ENCODE data around the gene FMNL2. TPM values are rescaled to one million over a fixed set of nuclear protein-coding genes. Genes with fewer than 3 reads are reported as not detected.
A peak's percentile ranks its signal among the peaks of the same experiment; 100 is the strongest.

Gene FMNL2
- polyA plus RNA-seq, 10 donors = 21.4 to 41.1 (median 26.5) TPM

- peak in 2 of 3 donors; percentile 59 to 95 for DNase-seq
Observed at GRCh38 chr2:152421521-152422370, 86.8 kb downstream of the FMNL2 start.

DNA sequence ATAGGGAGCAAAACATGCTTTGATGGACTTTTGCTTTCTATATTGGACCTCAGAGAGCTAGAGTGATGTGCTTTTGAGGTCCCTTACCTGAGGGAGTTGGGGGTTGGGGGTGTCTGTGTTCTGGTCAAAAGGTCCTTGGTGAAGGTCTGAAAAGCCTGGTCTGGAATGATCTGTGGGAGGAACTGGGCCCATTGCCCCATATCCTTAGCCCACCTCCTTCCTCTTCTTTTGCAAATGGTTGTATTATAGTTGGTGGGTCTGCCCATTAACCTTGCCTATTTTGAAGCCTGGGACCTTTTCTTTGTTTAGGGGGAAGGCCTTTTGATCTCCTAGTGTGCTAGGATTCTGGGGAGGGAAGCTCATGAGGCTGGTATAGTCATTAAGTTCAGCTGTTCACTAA is 88.7 kb downstream of the FMNL2 start:
- DNase-seq = no peak

- DNase-seq = no peak
Observed at GRCh38 chr2:152425765-152426727, 91.1 kb downstream of the FMNL2 start.

- no peak for DNase-seq
Observed at GRCh38 chr2:152426801-152427200, 91.8 kb downstream of the FMNL2 start.

GRCh38 chr2:152427902-152428301 is 92.9 kb downstream of the FMNL2 start:
- no peak for DNase-seq

DNA sequence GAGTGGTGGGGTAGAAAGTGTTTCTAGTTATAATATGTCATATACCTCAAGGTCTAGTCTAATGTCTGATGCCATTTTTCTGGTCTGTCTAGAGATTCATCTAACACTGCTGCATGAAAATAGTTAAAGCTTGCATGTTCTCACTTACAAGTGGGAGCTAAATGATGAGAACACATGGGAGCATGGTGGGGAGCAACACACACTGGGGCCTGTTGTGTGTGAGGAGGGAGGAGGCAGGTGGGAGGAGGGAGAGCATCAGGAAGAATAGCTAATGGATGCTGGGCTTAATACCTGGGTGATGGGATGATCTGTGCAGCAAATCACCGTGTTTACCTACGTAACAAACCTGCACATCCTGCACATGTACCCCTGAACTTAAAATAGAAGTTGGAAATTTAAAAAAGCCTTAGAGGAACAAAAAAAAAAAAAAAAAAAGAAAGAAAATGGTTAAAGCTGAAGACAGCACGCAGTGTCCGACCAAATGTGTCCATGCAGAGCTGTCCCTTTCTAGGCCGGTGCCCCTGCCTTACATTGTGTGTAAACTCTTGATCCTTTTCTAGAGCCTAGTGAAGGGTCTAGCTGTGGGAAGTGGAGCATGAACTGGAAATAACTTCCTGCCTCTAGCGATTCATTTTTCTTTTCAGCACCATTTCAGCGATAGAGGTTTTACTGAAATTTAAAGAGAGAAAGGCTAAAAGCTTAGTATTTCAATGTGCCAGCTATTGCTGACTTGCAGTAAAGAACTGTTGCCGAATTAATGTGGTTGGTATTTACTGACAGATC is 94.0 kb downstream of the FMNL2 start:
- peak in 1 of 3 donors; percentile 46 for DNase-seq

GRCh38 chr2:152430876-152431275 is 95.9 kb downstream of the FMNL2 start:
- DNase-seq = peak in 1 of 3 donors; percentile 37

GRCh38 chr2:152431370-152432098 is 96.6 kb downstream of the FMNL2 start:
- DNase-seq = peak in 1 of 3 donors; percentile 34

DNA sequence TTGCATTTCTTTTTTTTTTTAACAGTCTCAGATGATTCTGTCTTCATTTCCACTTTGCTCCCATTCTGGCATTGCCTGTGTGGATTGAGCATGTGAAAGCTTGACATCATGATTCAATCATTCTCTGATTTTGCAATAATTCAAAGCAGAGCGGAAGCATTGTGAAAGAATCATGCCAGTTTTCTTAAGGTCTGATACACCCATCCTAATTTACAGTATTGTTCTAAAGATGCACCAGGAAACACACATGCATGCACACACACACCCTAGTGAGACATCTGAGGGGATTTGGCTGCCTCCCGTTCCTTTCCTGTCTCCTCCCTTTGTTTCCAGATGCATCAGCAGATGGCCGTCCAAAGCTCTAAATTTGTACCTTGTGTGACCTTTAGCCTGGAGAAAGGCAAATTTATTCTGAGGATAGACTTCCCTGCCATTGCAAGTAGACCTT is 97.3 kb downstream of the FMNL2 start:
- peak; percentile 69 to 88 (median 76) for DNase-seq

DNA sequence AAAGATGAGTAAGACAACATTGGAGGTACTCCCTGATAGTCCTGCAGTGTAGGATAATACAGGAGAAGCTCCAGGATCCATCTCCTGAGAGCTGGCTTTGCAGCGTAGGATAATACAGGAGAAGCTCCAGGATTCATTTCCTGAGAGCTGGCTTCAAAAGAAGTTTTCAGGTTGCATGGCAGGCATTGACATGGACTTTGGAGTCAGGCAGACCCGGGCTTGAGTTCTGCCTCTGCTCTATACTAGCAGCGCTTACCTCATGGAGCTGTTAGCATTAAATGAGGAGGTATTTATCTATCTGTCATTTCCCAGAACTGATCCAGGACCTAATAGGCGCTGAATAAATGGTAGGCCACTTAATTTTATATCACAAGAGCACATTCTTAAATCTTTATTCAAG is 97.8 kb downstream of the FMNL2 start:
- no peak for DNase-seq

GRCh38 chr2:152433289-152433688 is 98.3 kb downstream of the FMNL2 start:
- no peak for DNase-seq

GRCh38 chr2:152433791-152434190 is 98.8 kb downstream of the FMNL2 start:
- no peak for DNase-seq

DNA sequence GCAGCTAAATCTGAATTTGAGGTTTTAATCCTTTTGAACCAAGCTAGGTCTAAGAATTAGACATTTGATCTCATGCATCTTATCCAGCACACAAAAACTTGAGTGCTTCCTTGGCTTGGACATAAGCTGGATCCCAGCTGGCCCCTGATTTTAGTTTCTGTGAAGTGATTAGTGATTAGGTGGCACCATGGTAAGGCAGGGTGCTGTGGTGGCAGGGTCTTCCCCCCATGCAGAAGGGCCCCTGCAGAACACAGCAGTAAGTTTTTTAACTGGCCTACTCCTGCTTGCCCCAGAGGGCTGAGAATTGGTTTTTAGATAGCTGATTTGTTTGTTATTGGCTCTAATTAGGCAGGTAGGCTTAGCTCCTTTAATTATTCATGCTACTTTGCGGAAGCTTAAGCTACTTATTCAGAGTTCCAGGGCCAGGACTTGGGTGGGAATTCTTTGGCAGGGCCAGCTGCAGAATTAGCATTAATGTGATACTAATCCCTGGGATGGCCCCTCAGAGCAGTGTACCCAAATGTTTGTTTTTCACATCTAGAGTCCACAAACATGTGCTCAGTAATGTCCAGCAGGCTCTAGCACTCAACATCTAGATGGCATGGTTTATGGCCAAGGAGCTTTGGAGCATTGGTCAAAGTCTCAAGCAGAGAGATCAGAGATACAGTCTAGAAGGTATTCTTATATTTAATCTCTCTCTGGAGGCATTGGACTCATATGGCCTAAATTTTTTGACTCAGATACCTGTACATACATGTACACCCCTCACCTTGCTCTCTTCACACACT is 99.6 kb downstream of the FMNL2 start:
- DNase-seq = no peak

DNA sequence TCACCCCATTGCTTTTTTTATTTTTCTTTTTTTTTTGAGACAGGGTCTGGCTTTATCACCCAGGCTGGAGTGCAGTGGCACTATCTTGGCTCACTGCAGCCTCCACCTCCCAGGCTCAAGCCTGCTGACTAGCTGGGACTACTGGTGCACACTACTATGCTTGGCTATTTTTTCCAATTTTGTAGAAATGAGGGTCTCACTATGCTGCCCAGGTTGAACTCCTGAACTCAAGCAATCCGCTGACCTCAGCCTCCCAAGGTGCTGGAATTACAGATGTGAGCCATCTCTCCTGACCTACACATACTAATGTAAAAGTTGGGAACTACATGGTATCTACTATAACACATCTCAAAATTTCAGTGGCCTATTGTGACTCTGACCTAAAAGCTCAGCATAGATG is 101.2 kb downstream of the FMNL2 start:
- DNase-seq = no peak

DNA sequence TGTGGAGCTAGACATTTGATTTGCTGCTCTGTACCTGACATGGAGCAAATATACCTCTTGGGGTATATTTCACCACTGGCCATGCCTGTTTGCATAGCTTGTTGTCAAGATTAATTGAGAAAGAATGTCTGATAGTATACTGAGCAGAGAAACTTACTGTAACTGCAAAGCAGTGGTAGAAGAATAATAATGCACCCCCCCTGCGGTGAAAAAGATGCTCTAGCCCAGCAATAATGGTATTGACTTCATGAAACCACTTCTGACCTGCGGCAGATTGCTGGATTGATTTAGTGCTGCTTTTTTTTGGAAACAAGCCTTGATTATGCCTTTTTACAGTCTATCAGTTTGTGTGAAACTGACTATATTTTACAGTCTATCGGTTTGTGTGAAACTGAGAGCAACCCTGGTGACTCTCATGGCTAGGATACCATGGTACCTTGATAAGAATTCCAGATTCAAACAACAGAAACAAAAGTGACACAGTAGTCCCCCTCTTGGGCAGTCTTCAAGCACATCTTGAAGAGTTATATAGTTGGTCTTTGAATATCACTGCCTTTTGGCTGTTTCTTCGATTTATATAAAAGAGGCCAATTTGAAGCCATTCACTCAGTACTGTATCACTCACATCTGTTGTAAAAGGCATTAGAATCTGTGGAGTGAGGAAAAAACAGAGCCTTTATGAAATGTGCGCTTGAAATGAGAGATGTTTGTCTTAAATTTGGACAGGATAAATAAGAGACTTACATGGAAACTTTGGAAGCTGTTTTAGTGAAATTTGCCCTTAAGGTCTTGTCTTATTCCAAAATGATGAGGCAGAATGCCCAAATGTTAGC is 102.5 kb downstream of the FMNL2 start:
- no peak for DNase-seq

- DNase-seq = no peak
Observed at GRCh38 chr2:152440049-152440448, 105.1 kb downstream of the FMNL2 start.

DNA sequence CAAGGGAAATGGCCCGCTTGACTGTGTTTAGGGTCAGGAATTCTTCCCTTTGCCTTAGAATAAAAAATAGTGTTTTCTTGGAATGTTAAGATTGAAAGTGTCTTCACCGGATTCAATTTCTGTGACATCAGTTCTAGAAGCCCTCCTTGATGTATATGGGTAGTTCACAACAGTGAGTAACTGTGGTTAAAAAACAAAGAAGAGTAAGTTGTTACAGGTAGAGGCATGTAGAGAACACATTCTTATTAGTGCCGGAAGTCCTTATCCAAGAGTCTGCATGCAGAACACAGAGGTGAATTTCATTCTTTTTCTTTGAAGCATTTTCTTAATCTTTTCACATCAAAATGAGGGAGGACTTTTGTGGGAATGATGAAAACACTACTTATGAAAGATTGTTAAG is 105.5 kb downstream of the FMNL2 start:
- no peak for DNase-seq

- no peak for DNase-seq
Observed at GRCh38 chr2:152441961-152442360, 107.0 kb downstream of the FMNL2 start.

DNA sequence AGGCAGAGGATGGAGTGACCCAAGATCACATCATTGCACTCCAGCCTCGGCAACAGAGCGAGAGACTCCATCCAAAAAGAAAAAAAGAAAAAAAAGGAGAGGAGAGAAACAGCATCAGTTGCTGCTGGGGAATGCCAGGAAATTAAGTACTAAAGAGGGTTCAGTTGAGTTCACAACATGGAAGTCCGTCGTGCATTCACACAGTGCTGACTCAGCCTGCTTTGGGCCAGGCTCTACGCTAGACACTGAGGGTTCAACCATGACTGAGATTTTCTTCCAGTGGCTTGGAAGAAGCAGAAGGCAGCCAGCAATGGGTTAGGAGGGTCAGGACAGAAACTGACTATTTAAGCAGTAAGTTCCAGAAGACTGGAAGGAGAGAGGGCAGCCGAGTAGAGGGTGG is 108.8 kb downstream of the FMNL2 start:
- DNase-seq = no peak

All from muscle of back (tissue), 11 donors.